ENCODE data around the gene GRAP2. TPM values are rescaled to one million over a fixed set of nuclear protein-coding genes. Genes with fewer than 3 reads are reported as not detected.

GRAP2 gene
- total RNA-seq, 1 experiment from 2014 or later = not detected

- TF ChIP-seq EZH2 (IDR thresholded peaks at IDR 0.05; ENCODE audit: low read length, unreplicated experiment) = no peak
- TF ChIP-seq CTCF (conservative IDR thresholded peaks at IDR 0.05; ENCODE audit: low read depth, low read length) = no peak
- TF ChIP-seq EZH2phosphoT487 (IDR thresholded peaks at IDR 0.05; ENCODE audit: borderline replicate concordance, low read length) = no peak
- Histone ChIP-seq H3K4me2 (ENCODE audit: low read length) (no peak overlapping the region), H3K36me3 (ENCODE audit: low read depth, low read length) (no peaks in the 10 kb centered on the region), H3K4me1 (ENCODE audit: insufficient read depth, low read length) (0 out of 2 replicates have a peak, but pooled peaks cover 4% of the 10 kb centered on the region), H3K27ac (ENCODE audit: low read length) (no peak overlapping the region), H3K9me2 (replicated peaks; ENCODE audit: low read length) (no peaks in the 10 kb centered on the region), H3K27me3 (ENCODE audit: low read length) (no peaks in the 10 kb centered on the region), H2AFZ (ENCODE audit: low read length) (no peak overlapping the region), H3F3A (ENCODE audit: low read length, unreplicated experiment) (no peaks in the 10 kb centered on the region), H3K9ac (ENCODE audit: low read length) (no peak overlapping the region), H3K9me3 (ENCODE audit: low read length) (no peaks in the 10 kb centered on the region), H3K4me3 (ENCODE audit: low read length) (no peak overlapping the region), H3K79me2 (ENCODE audit: low read length) (no peaks in the 10 kb centered on the region), H4K20me1 (ENCODE audit: low read length) (no peaks in the 10 kb centered on the region)
- ATAC-seq (no peak), DNase-seq (no peak)
- POLR2A ChIA-PET (ENCODE audit: unreplicated experiment) = no interaction called here
- no TSS peak for BruUV-seq (replicated peaks)
- CTCF ChIA-PET = no interaction called here
- intact Hi-C loops (cut with micrococcal nuclease) = no loop called here
Measured at GRCh38 chr22:40019100-40019499, 118.2 kb downstream of the GRAP2 start.

GRCh38 chr22:40020956-40021355 lies 120.1 kb downstream of the GRAP2 start:
- no TSS peak for BruUV-seq (replicated peaks)
- Histone ChIP-seq H4K20me1 (ENCODE audit: low read length) (no peaks in the 10 kb centered on the region), H3K4me1 (ENCODE audit: insufficient read depth, low read length) (no peaks in the 10 kb centered on the region), H3K9me2 (replicated peaks; ENCODE audit: low read length) (no peaks in the 10 kb centered on the region), H3F3A (ENCODE audit: low read length, unreplicated experiment) (no peaks in the 10 kb centered on the region), H3K4me2 (ENCODE audit: low read length) (no peak overlapping the region), H3K4me3 (ENCODE audit: low read length) (no peak overlapping the region), H2AFZ (ENCODE audit: low read length) (no peak overlapping the region), H3K9ac (ENCODE audit: low read length) (no peak overlapping the region), H3K36me3 (ENCODE audit: low read depth, low read length) (no peaks in the 10 kb centered on the region), H3K27ac (ENCODE audit: low read length) (no peak overlapping the region), H3K9me3 (ENCODE audit: low read length) (no peaks in the 10 kb centered on the region), H3K27me3 (ENCODE audit: low read length) (no peaks in the 10 kb centered on the region), H3K79me2 (ENCODE audit: low read length) (no peaks in the 10 kb centered on the region)
- ChIA-PET POLR2A (ENCODE audit: unreplicated experiment) (no interaction called here), CTCF (no interaction called here)
- intact Hi-C loops (cut with micrococcal nuclease) = loop anchor here (5.0 kb wide), 1 partner anchor 489 kb away; the partner anchor contains the start of gene RPS19BP1
- DNase-seq (no peak), ATAC-seq (no peak)
- TF ChIP-seq EZH2 (IDR thresholded peaks at IDR 0.05; ENCODE audit: low read length, unreplicated experiment) = no peak
- no peak for TF ChIP-seq CTCF (conservative IDR thresholded peaks at IDR 0.05; ENCODE audit: low read depth, low read length)
- no peak for TF ChIP-seq EZH2phosphoT487 (IDR thresholded peaks at IDR 0.05; ENCODE audit: borderline replicate concordance, low read length)

- no TSS peak for BruUV-seq (replicated peaks)
- no peak for TF ChIP-seq EZH2 (IDR thresholded peaks at IDR 0.05; ENCODE audit: low read length, unreplicated experiment)
- no peak for TF ChIP-seq EZH2phosphoT487 (IDR thresholded peaks at IDR 0.05; ENCODE audit: borderline replicate concordance, low read length)
- no peak for TF ChIP-seq CTCF (conservative IDR thresholded peaks at IDR 0.05; ENCODE audit: low read depth, low read length)
- H3K9ac ChIP-seq (ENCODE audit: low read length) = no peak overlapping the region
- no peaks in the 10 kb centered on the region for H3K79me2 ChIP-seq (ENCODE audit: low read length)
- no peak for ATAC-seq
- H4K20me1 ChIP-seq (ENCODE audit: low read length) = no peaks in the 10 kb centered on the region
- no peak overlapping the region for H3K4me3 ChIP-seq (ENCODE audit: low read length)
- ChIA-PET POLR2A (ENCODE audit: unreplicated experiment) (no interaction called here), CTCF (no interaction called here)
- no peaks in the 10 kb centered on the region for H3K4me1 ChIP-seq (ENCODE audit: insufficient read depth, low read length)
- no peaks in the 10 kb centered on the region for H3K9me3 ChIP-seq (ENCODE audit: low read length)
- intact Hi-C loops (cut with micrococcal nuclease) = loop anchor here (5.0 kb wide), 1 partner anchor 489 kb away; the partner anchor contains the start of gene RPS19BP1
- DNase-seq = no peak
- no peak overlapping the region for H3K27ac ChIP-seq (ENCODE audit: low read length)
- no peak overlapping the region for H3K4me2 ChIP-seq (ENCODE audit: low read length)
- H2AFZ ChIP-seq (ENCODE audit: low read length) = no peak overlapping the region
- H3K9me2 ChIP-seq (replicated peaks; ENCODE audit: low read length) = no peaks in the 10 kb centered on the region
- no peaks in the 10 kb centered on the region for H3K27me3 ChIP-seq (ENCODE audit: low read length)
- H3K36me3 ChIP-seq (ENCODE audit: low read depth, low read length) = no peaks in the 10 kb centered on the region
- H3F3A ChIP-seq (ENCODE audit: low read length, unreplicated experiment) = no peaks in the 10 kb centered on the region
Measured at GRCh38 chr22:40021401-40022000, 120.6 kb downstream of the GRAP2 start.

Measured in PC-3 (cell line).